SK-N-MC (cell line): ENCODE results near the gene OR5D18.
"Not testable (repeated sequence)": the region's sequence is repeated elsewhere in the genome, so short reads cannot be mapped to it uniquely, and the experiment has no call there.

ENCODE experiments used
- DNase-seq: peaks from one replicate; pipeline ENCODE4 v3.0.0-alpha.2; 2011; ENCODE audit warnings: low read depth, low spot score
- H3K27ac ChIP-seq: fragments of 200-600 bp; sonication (generic); 2 replicates; pipeline ENCODE4 v1.5.1; 2016; ENCODE audit warnings: mixed run types
- H3K36me3 ChIP-seq: fragments of 200-600 bp; sonication (generic); 2 replicates; pipeline ENCODE4 v1.6.1; 2017; ENCODE audit warnings: antibody characterized with exemption, low read length, mixed read lengths; ENCODE audit not compliant: insufficient read depth
- H3K4me3 ChIP-seq: fragments of 200-600 bp; sonication (generic); 2 replicates; pipeline ENCODE4 v1.5.1; 2016
- H3K9ac ChIP-seq: fragments of 200-600 bp; sonication (generic); 2 replicates; pipeline ENCODE4 v1.8.0; 2017; ENCODE audit warnings: mixed run types, mixed read lengths; ENCODE audit not compliant: insufficient read length
- H3K9me3 ChIP-seq: fragments of 200-600 bp; sonication (generic); 2 replicates; pipeline ENCODE4 v1.6.1; 2017; ENCODE audit warnings: low read depth, mild to moderate bottlenecking, antibody characterized with exemption, low read length, moderate library complexity, mixed read lengths
- EZH2 ChIP-seq: fragments of 200-600 bp; sonication (generic); IDR thresholded peaks from one replicate; pipeline ENCODE4 v1.6.1; 2017; ENCODE audit warnings: antibody characterized with exemption
- FOXP2 ChIP-seq: optimal IDR thresholded peaks from 2 replicates; pipeline ENCODE3; 2011; ENCODE audit warnings: mild to moderate bottlenecking, moderate library complexity; ENCODE audit not compliant: insufficient read depth; ENCODE audit errors: extremely low read length, control extremely low read depth
- POLR2AphosphoS5 ChIP-seq: IDR thresholded peaks from 2 replicates; pipeline ENCODE4 v1.6.1; 2012; ENCODE audit warnings: mild to moderate bottlenecking, low read depth, low read length, borderline replicate concordance

OR5D18 gene

DNA sequence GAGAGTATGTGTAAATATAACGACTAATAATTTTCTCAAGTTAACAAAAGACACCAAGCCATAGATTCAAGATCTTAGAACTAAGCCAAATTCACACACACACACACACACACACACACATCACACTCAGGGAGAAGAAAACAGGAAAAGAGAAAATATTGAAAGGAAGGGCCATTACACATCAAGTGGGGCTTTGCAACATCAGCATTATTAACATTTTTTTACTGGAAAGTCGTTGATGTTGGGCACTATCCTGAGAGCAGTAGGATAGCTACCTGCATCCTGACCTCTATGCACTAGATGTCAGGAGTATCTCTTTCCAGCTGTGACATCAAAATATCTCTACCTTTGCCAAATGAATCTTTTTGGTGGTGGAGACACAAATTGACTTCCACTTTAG, 28.0 kb downstream of the OR5D18 start:
- H3K9ac ChIP-seq = no peak overlapping the region
- TF ChIP-seq EZH2 (no peak), POLR2AphosphoS5 (no peak), FOXP2 (no peak)
- DNase-seq = no peak
- H3K4me3 ChIP-seq = no peak overlapping the region
- no peak overlapping the region for H3K27ac ChIP-seq
- H3K36me3 ChIP-seq = no peaks in the 10 kb centered on the region
- no peaks in the 10 kb centered on the region for H3K9me3 ChIP-seq

DNA sequence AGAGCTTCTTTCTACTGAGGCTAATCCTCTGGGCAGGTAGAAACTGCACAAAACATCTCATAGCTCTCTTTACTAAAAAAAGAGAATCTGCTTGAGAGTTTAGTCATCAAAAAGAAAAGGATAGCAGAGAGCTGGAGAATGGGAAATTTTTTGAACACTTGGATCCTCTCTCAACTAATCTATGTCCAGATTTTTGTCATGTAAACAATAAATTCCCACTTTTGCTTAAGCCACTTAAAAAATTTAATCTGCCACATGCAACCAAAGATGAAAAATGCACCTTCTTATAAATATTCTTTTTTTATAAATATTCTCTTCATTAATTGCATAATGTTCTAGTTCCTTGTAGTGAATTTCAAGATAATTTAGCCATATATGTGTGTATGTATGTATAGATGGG, 29.6 kb downstream of the OR5D18 start:
- TF ChIP-seq POLR2AphosphoS5 (no peak), EZH2 (no peak), FOXP2 (no peak)
- no peaks in the 10 kb centered on the region for H3K36me3 ChIP-seq
- H3K27ac ChIP-seq = no peak overlapping the region
- no peak for DNase-seq
- no peak overlapping the region for H3K9ac ChIP-seq
- H3K4me3 ChIP-seq = no peak overlapping the region
- H3K9me3 ChIP-seq = no peaks in the 10 kb centered on the region

DNA sequence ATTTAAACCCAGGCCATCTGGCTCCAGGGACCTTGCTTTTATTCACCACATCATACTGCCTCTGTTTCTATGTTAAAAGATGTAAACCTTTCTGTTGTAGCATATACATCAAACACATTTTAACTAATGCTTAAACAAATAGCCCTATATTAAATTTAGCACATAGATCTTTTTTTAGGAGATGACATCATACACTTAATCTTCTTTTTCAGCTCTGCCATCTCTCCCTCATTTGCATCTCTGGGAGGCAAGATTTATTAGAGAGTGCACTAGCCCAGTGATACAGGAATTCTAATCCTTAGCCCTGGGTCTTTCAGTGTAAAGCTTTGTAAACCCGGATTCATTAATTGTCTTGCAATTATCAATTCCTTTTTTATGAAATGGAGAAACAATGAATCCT, 32.7 kb downstream of the OR5D18 start:
- no peak for TF ChIP-seq EZH2
- TF ChIP-seq POLR2AphosphoS5 = no peak
- no peak for TF ChIP-seq FOXP2
- H3K9me3 ChIP-seq = no peaks in the 10 kb centered on the region
- H3K9ac ChIP-seq = no peak overlapping the region
- H3K4me3 ChIP-seq = no peak overlapping the region
- DNase-seq = no peak
- H3K36me3 ChIP-seq = no peaks in the 10 kb centered on the region
- no peak overlapping the region for H3K27ac ChIP-seq

DNA sequence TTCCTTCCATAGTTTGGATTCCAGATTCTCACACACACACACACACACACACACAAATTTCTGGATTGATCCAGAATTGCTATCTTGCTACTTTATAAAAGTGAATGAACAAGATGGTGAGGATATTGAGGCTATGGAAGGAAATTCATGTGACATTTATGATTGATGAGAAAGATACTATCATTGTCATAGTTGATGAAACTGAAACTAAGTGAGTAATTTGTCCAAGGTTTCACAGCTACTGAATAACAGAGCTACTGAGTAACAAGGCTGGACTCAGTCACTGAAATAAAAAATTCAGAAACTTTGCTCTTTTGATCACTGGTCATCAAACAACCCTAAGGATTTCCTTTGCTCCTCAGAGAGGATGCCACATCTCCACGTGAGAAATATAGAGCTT, 35.3 kb downstream of the OR5D18 start:
- Histone ChIP-seq H3K27ac (no peak overlapping the region), H3K36me3 (no peaks in the 10 kb centered on the region), H3K9me3 (no peaks in the 10 kb centered on the region), H3K9ac (no peak overlapping the region), H3K4me3 (no peak overlapping the region)
- DNase-seq = no peak
- TF ChIP-seq FOXP2 (no peak), EZH2 (no peak), POLR2AphosphoS5 (no peak)

DNA sequence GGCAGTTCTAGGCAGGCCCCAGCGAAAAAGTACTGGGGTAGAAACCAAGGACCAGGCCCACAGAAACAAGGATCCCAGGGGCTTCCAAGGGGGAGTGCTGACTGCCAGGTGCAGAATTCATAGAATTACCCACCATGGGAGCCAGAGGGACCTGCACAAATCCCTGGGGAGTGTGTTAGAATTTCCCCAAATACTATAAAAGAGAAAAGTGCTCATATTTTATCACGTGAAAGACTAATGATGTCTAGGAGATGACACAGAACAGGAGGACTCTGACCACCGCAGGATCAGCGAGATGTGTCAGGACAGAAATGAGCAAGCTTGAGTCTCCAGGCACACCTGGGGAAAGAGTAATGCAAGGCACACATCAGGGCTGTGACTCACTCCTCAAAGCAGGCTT, 47.9 kb downstream of the OR5D18 start:
- not testable (repeated sequence) for DNase-seq

More for the DNA sequence above, 47.9 kb downstream of the OR5D18 start:
- H3K9ac ChIP-seq, H3K4me3 ChIP-seq, H3K36me3 ChIP-seq, H3K9me3 ChIP-seq, H3K27ac ChIP-seq: not testable (repeated sequence)
